HepG2 (cell line): Measurements from ENCODE around the gene KCNJ4. TPM values are rescaled to one million over a fixed set of nuclear protein-coding genes. Genes with fewer than 3 reads are reported as not detected.

Source experiments
- CBX5 ChIP-seq: sonication (generic); formaldehyde crosslinking; IDR thresholded peaks from 2 replicates; pipeline ENCODE4 v1.4.0; 2020; ENCODE audit warnings: missing genetic modification reagents, borderline replicate concordance
- CENPX ChIP-seq: sonication (generic); formaldehyde crosslinking; IDR thresholded peaks from 2 replicates; pipeline ENCODE4 v1.9.0; 2021; ENCODE audit warnings: mild to moderate bottlenecking, missing genetic modification reagents, moderate library complexity
- CREB3 ChIP-seq: sonication (generic); formaldehyde crosslinking; IDR thresholded peaks from 2 replicates; pipeline ENCODE4 v1.5.0; 2020; ENCODE audit warnings: missing genetic modification reagents
- FOXK2 ChIP-seq: fragments of 450-650 bp; IDR thresholded peaks from 2 replicates; pipeline ENCODE4 v1.6.1; 2016
- FUBP1 ChIP-seq: sonication (generic); formaldehyde crosslinking; IDR thresholded peaks from 2 replicates; pipeline ENCODE4 v1.5.1; 2020; ENCODE audit warnings: missing genetic modification reagents, mild to moderate bottlenecking, borderline replicate concordance
- GTF3A ChIP-seq: sonication (generic); formaldehyde crosslinking; conservative IDR thresholded peaks from 2 replicates; pipeline ENCODE4 v1.4.0; 2020; ENCODE audit warnings: mild to moderate bottlenecking, missing genetic modification reagents
- JUNB ChIP-seq: sonication (generic); formaldehyde crosslinking; IDR thresholded peaks from 2 replicates; pipeline ENCODE4 v1.8.0; 2022; ENCODE audit warnings: missing genetic modification reagents, mild to moderate bottlenecking, borderline replicate concordance
- KLF12 ChIP-seq: sonication (generic); formaldehyde crosslinking; IDR thresholded peaks from 2 replicates; pipeline ENCODE4 v1.4.0; 2020; ENCODE audit warnings: missing genetic modification reagents, borderline replicate concordance
- NR2F1 ChIP-seq, 2 experiments: fragments of 450-650 bp in 1 of 2; formaldehyde crosslinking in 1 of 2; IDR thresholded peaks; 2 replicates each; pipeline versions ENCODE4 v1.5.0 to v1.6.1; 2016 to 2020; ENCODE audit warnings: mild to moderate bottlenecking in 1 of 2, missing compliant biosample characterization in 1 of 2, missing genetic modification reagents in 1 of 2, moderate library complexity in 1 of 2
- RBM39 ChIP-seq: fragments of 200-400 bp; formaldehyde crosslinking; IDR thresholded peaks from one replicate; pipeline ENCODE4 v1.6.1; 2018; ENCODE audit warnings: antibody characterized with exemption, mild to moderate bottlenecking, low read depth, low read length; ENCODE audit not compliant: poor library complexity, severe bottlenecking
- RNF2 ChIP-seq: fragments of 450-650 bp; conservative IDR thresholded peaks from 2 replicates; pipeline ENCODE4 v1.6.1; 2016; ENCODE audit warnings: low read depth
- SIX1 ChIP-seq: sonication (generic); formaldehyde crosslinking; IDR thresholded peaks from 2 replicates; pipeline ENCODE4 v1.4.0; 2020; ENCODE audit warnings: missing genetic modification reagents, borderline replicate concordance
- TBX2 ChIP-seq: sonication (generic); formaldehyde crosslinking; IDR thresholded peaks from 2 replicates; pipeline ENCODE4 v1.5.0; 2020; ENCODE audit warnings: missing genetic modification reagents, mild to moderate bottlenecking, borderline replicate concordance
- ZBTB10 ChIP-seq: sonication (generic); formaldehyde crosslinking; IDR thresholded peaks from 2 replicates; pipeline ENCODE4 v1.4.0; 2020; ENCODE audit warnings: missing genetic modification reagents, borderline replicate concordance
- ZBTB20 ChIP-seq: sonication (generic); formaldehyde crosslinking; IDR thresholded peaks from 2 replicates; pipeline ENCODE4 v1.8.1; 2023; ENCODE audit warnings: missing genetic modification reagents, low read depth, mild to moderate bottlenecking, borderline replicate concordance
- ZBTB21 ChIP-seq: sonication (generic); formaldehyde crosslinking; IDR thresholded peaks from 2 replicates; pipeline ENCODE4 v1.4.0; 2020; ENCODE audit warnings: missing genetic modification reagents
- ZBTB38 ChIP-seq: sonication (generic); formaldehyde crosslinking; IDR thresholded peaks from 2 replicates; pipeline ENCODE4 v1.5.1; 2020; ENCODE audit warnings: mild to moderate bottlenecking, missing genetic modification reagents
- ZBTB42 ChIP-seq: sonication (generic); formaldehyde crosslinking; IDR thresholded peaks from 2 replicates; pipeline ENCODE4 v1.5.0; 2020; ENCODE audit warnings: mild to moderate bottlenecking, missing genetic modification reagents
- ZFP90 ChIP-seq: sonication (generic); formaldehyde crosslinking; IDR thresholded peaks from 2 replicates; pipeline ENCODE4 v1.8.0; 2022; ENCODE audit warnings: missing genetic modification reagents, mild to moderate bottlenecking, inconsistent platforms, borderline replicate concordance
- ZMAT5 ChIP-seq: sonication (generic); formaldehyde crosslinking; IDR thresholded peaks from 2 replicates; pipeline ENCODE4 v1.5.0; 2020; ENCODE audit warnings: mild to moderate bottlenecking, low read depth, missing genetic modification reagents, borderline replicate concordance
- ZNF12 ChIP-seq: sonication (generic); formaldehyde crosslinking; IDR thresholded peaks from 2 replicates; pipeline ENCODE4 v1.5.0; 2020; ENCODE audit warnings: missing genetic modification reagents
- ZNF501 ChIP-seq: sonication (generic); formaldehyde crosslinking; IDR thresholded peaks from 2 replicates; pipeline ENCODE4 v1.5.1; 2020; ENCODE audit warnings: mild to moderate bottlenecking, moderate library complexity, missing genetic modification reagents
- ZNF550 ChIP-seq: sonication (generic); formaldehyde crosslinking; IDR thresholded peaks from 2 replicates; pipeline ENCODE4 v1.4.0; 2020; ENCODE audit warnings: mild to moderate bottlenecking, missing genetic modification reagents, borderline replicate concordance
- ZNF749 ChIP-seq: sonication (generic); formaldehyde crosslinking; IDR thresholded peaks from 2 replicates; pipeline ENCODE4 v1.8.0; 2022; ENCODE audit warnings: mild to moderate bottlenecking, missing genetic modification reagents, moderate library complexity, borderline replicate concordance
- ZNF878 ChIP-seq: sonication (generic); formaldehyde crosslinking; IDR thresholded peaks from 2 replicates; pipeline ENCODE4 v1.8.1; 2023; ENCODE audit warnings: mild to moderate bottlenecking, missing genetic modification reagents, moderate library complexity
- polyA plus RNA-seq, 8 experiments: library from polyadenylated mRNA; depleted of rRNA in 3 of 8; stranded (reverse) in 7 of 8; unstranded in 1 of 8; fragments of >200 nt; fragmentation: Illumina TruSeq in 4 of 8; extraction: Trizol in 4 of 8; gene quantifications; 2 replicates each; pipeline versions ENCODE4 v1.2.1 to v1.2.3, GENCODE V29; 2011 to 2016; ENCODE audit warnings: low read depth in 4 of 8, missing spikeins in 1 of 8, mixed read lengths in 1 of 8; ENCODE audit not compliant: insufficient read depth in 1 of 8
- total RNA-seq, 5 experiments: library from RNA; depleted of rRNA; stranded (reverse); fragments of >200 nt; fragmentation: Illumina TruSeq; extraction: Trizol; gene quantifications; 2 replicates each; pipeline ENCODE4 v1.2.3, GENCODE V29; 2016; ENCODE audit warnings: low read depth in 1 of 5

The KCNJ4 gene
- total and polyA plus RNA-seq, 2 of the 13 experiments (the other 11 are each of a cell fraction or from before 2014, with no cell fraction given) = not detected

- TF ChIP-seq ZNF878 (CRISPR knock-in tag) (0 out of 2 replicates have a peak, but pooled peaks have one; percentile 36), ZNF550 (CRISPR knock-in tag) (no peak), TBX2 (CRISPR knock-in tag) (no peak; the same call in 1 of the 2 replicates), GTF3A (CRISPR knock-in tag) (no peak), ZNF749 (CRISPR knock-in tag) (no peak), NR2F1 (CRISPR knock-in tag; IDR thresholded peaks at IDR 0.05) (no peak), JUNB (no peak), RBM39 (no peak), ZMAT5 (CRISPR knock-in tag) (no peak), CREB3 (no peak), ZNF12 (no peak), ZFP90 (peak; percentile 56; the same call in 1 of the 2 replicates), ZBTB42 (no peak), FUBP1 (CRISPR knock-in tag) (no peak), ZBTB21 (CRISPR knock-in tag) (no peak), FOXK2 (no peak), ZBTB20 (CRISPR knock-in tag) (no peak), CENPX (no peak), RNF2 (no peak), KLF12 (CRISPR knock-in tag) (no peak), ZBTB10 (CRISPR knock-in tag) (no peak), ZBTB38 (peak; percentile 48; the same call in 1 of the 2 replicates), SIX1 (CRISPR knock-in tag) (no peak), ZNF501 (CRISPR knock-in tag) (peak; percentile 75), CBX5 (CRISPR knock-in tag) (no peak; the same call in 1 of the 2 replicates)
These were observed 6.5 kb upstream of the KCNJ4 start (continued) for GRCh38 chr22:38461414-38462081.
